HEK293 (cell line): ENCODE results near the gene UGCG.

Source experiments
- CTCF ChIP-seq: fragments of 450-650 bp; formaldehyde crosslinking; IDR thresholded peaks from 2 replicates; pipeline ENCODE4 v1.5.1; 2016; ENCODE audit warnings: missing biosample characterization, missing genetic modification characterization
- INSM2 ChIP-seq: fragments of 450-650 bp; formaldehyde crosslinking; IDR thresholded peaks from 2 replicates; pipeline ENCODE4 v1.5.1; 2016; ENCODE audit warnings: missing biosample characterization, missing genetic modification characterization
- KLF8 ChIP-seq: fragments of 450-650 bp; formaldehyde crosslinking; IDR thresholded peaks from 2 replicates; pipeline ENCODE4 v1.5.1; 2016; ENCODE audit warnings: missing biosample characterization, missing genetic modification characterization
- OSR2 ChIP-seq: fragments of 450-650 bp; formaldehyde crosslinking; IDR thresholded peaks from 2 replicates; pipeline ENCODE4 v1.5.1; 2016; ENCODE audit warnings: missing biosample characterization, missing genetic modification characterization
- REST ChIP-seq: fragments of 450-650 bp; formaldehyde crosslinking; IDR thresholded peaks from 2 replicates; pipeline ENCODE4 v1.5.1; 2016; ENCODE audit warnings: missing biosample characterization, missing genetic modification characterization
- TCF7L2 ChIP-seq: IDR thresholded peaks from 2 replicates; pipeline ENCODE4 v1.6.1; 2011; ENCODE audit warnings: low read depth, mild to moderate bottlenecking, inconsistent platforms, low read length, moderate library complexity, borderline replicate concordance
- ZBTB1 ChIP-seq: fragments of 450-650 bp; formaldehyde crosslinking; IDR thresholded peaks from 2 replicates; pipeline ENCODE4 v1.5.1; 2016; ENCODE audit warnings: missing biosample characterization, missing genetic modification characterization
- ZBTB20 ChIP-seq: fragments of 450-650 bp; formaldehyde crosslinking; IDR thresholded peaks from 2 replicates; pipeline ENCODE4 v1.5.1; 2016; ENCODE audit warnings: missing biosample characterization, missing genetic modification characterization
- ZBTB7A ChIP-seq: fragments of 450-650 bp; formaldehyde crosslinking; IDR thresholded peaks from 2 replicates; pipeline ENCODE4 v1.5.1; 2016; ENCODE audit warnings: low read depth, missing biosample characterization, missing genetic modification characterization
- ZIC2 ChIP-seq: fragments of 450-650 bp; formaldehyde crosslinking; IDR thresholded peaks from 2 replicates; pipeline ENCODE4 v1.5.1; 2016; ENCODE audit warnings: missing biosample characterization, missing genetic modification characterization
- ZNF10 ChIP-seq: fragments of 450-650 bp; formaldehyde crosslinking; IDR thresholded peaks from 2 replicates; pipeline ENCODE4 v1.5.1; 2017; ENCODE audit warnings: missing biosample characterization, missing genetic modification characterization
- ZNF221 ChIP-seq: fragments of 450-650 bp; formaldehyde crosslinking; IDR thresholded peaks from 2 replicates; pipeline ENCODE4 v1.5.1; 2017; ENCODE audit warnings: missing biosample characterization, missing genetic modification characterization, borderline replicate concordance
- ZNF266 ChIP-seq: fragments of 450-650 bp; formaldehyde crosslinking; IDR thresholded peaks from 2 replicates; pipeline ENCODE4 v1.5.1; 2016; ENCODE audit warnings: missing biosample characterization, missing genetic modification characterization, low read depth
- ZNF521 ChIP-seq: fragments of 450-650 bp; formaldehyde crosslinking; IDR thresholded peaks from 2 replicates; pipeline ENCODE4 v1.5.1; 2017; ENCODE audit warnings: missing biosample characterization, mild to moderate bottlenecking, missing genetic modification characterization

DNA sequence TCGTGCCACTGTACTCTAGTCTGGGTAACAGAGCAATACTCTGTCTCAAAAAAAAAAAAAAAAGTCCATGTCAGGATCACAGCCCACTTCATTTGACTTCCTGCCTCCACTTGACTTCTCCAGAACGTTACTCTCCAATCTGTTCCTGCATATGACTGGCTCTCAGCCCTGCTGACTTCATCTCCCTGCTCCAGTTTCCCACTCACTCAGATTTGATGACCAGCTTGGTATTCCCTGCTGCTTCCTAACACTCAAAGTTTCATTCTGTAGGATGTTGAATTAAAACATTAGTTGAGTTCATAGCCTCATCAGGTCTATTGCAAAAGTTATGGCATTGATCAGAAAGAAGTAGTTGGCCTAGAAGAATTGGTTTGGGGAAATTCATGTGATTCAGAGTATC lies 52.3 kb downstream of the UGCG start:
- TF ChIP-seq INSM2 (tag by site-specific recombination): no peak
- TF ChIP-seq CTCF: no peak
- TF ChIP-seq ZNF10 (tag by site-specific recombination): no peak
- no peak for TF ChIP-seq OSR2
- TF ChIP-seq ZNF521 (tag by site-specific recombination): no peak
- TF ChIP-seq REST (tag by site-specific recombination): no peak
- no peak for TF ChIP-seq ZIC2 (tag by site-specific recombination)
- TF ChIP-seq ZBTB1: no peak
- no peak for TF ChIP-seq ZNF221 (tag by site-specific recombination)
- TF ChIP-seq ZBTB20 (tag by site-specific recombination): no peak
- TF ChIP-seq ZBTB7A: no peak
- no peak for TF ChIP-seq ZNF266 (tag by site-specific recombination)
- TF ChIP-seq TCF7L2: no peak
- no peak for TF ChIP-seq KLF8 (tag by site-specific recombination)
